Neuronal stem cell (in vitro differentiated cells): ENCODE measurements around the gene SIL1.

Source experiments
- DNase-seq: peaks from one replicate; pipeline ENCODE4 v3.0.0-alpha.2; 2013; ENCODE audit warnings: low spot score
- H2AFZ ChIP-seq: one replicate; pipeline ENCODE4 v1.6.1; 2013; ENCODE audit warnings: mild to moderate bottlenecking, low read length, inconsistent platforms
- H2AK5ac ChIP-seq: 2 replicates; pipeline ENCODE4 v1.6.1; 2013; ENCODE audit warnings: low read depth, mild to moderate bottlenecking, inconsistent platforms, low read length, moderate library complexity, mixed read lengths
- H2BK120ac ChIP-seq: 2 replicates; pipeline ENCODE4 v1.6.1; 2013; ENCODE audit warnings: low read depth, mild to moderate bottlenecking, inconsistent platforms, low read length, moderate library complexity, mixed read lengths
- H2BK12ac ChIP-seq: one replicate; pipeline ENCODE4 v1.6.1; 2013; ENCODE audit warnings: low read length, inconsistent platforms
- H2BK15ac ChIP-seq: 2 replicates; pipeline ENCODE4 v1.6.1; 2013; ENCODE audit warnings: mild to moderate bottlenecking, low read length, inconsistent platforms, mixed read lengths
- H2BK5ac ChIP-seq: one replicate; pipeline ENCODE4 v1.6.1; 2013; ENCODE audit warnings: inconsistent platforms, mild to moderate bottlenecking, low read length, moderate library complexity
- H3K14ac ChIP-seq: one replicate; pipeline ENCODE4 v1.6.1; 2013; ENCODE audit warnings: low read length, inconsistent platforms
- H3K18ac ChIP-seq: 2 replicates; pipeline ENCODE4 v1.6.1; 2013; ENCODE audit warnings: low read length, inconsistent platforms
- H3K23ac ChIP-seq: 2 replicates; pipeline ENCODE4 v1.6.1; 2013; ENCODE audit warnings: low read depth, mild to moderate bottlenecking, mixed read lengths, low read length, inconsistent platforms; ENCODE audit not compliant: poor library complexity
- H3K27ac ChIP-seq: replicated peaks from 3 replicates; pipeline ENCODE4 v1.5.1; 2013; ENCODE audit warnings: low read length, inconsistent platforms
- H3K27me3 ChIP-seq, 3 experiments: 2 replicates each; pipeline ENCODE4 v1.6.1; 2013; ENCODE audit warnings: low read length in 3 of 3, mild to moderate bottlenecking in 2 of 3, inconsistent platforms in 1 of 3, low read depth in 1 of 3, mixed read lengths in 1 of 3, moderate library complexity in 1 of 3; ENCODE audit not compliant: control insufficient read depth in 3 of 3, insufficient read depth in 3 of 3
- H3K36me3 ChIP-seq, 2 donors: replicated peaks in 1 of 2; 2 replicates each; pipeline ENCODE4 v1.6.1; 2013; ENCODE audit warnings: low read length in 2 of 2; ENCODE audit not compliant: control insufficient read depth in 2 of 2, insufficient read depth in 2 of 2
- H3K4ac ChIP-seq: 2 replicates; pipeline ENCODE4 v1.6.1; 2013; ENCODE audit warnings: inconsistent platforms, mild to moderate bottlenecking, low read length, moderate library complexity
- H3K4me1 ChIP-seq, 2 donors: 1 replicate in 1 of 2; 2 replicates in 1 of 2; pipeline ENCODE4 v1.6.1; 2013; ENCODE audit warnings: low read length in 2 of 2, low read depth in 1 of 2; ENCODE audit not compliant: control insufficient read depth in 2 of 2, insufficient read depth in 1 of 2
- H3K4me2 ChIP-seq: one replicate; pipeline ENCODE4 v1.6.1; 2013; ENCODE audit warnings: mild to moderate bottlenecking, low read length, inconsistent platforms; ENCODE audit not compliant: insufficient read depth, poor library complexity, severe bottlenecking
- H3K4me3 ChIP-seq, 2 donors: 2 replicates each; pipeline ENCODE4 v1.5.1; 2013; ENCODE audit warnings: low read length in 2 of 2, mild to moderate bottlenecking in 2 of 2, inconsistent platforms in 1 of 2, moderate library complexity in 1 of 2
- H3K79me1 ChIP-seq: one replicate; pipeline ENCODE4 v1.6.1; 2013; ENCODE audit warnings: low read depth, mild to moderate bottlenecking, inconsistent platforms, low read length, moderate library complexity
- H3K9ac ChIP-seq: one replicate; pipeline ENCODE4 v1.6.1; 2013; ENCODE audit warnings: mild to moderate bottlenecking, low read depth, low read length, inconsistent platforms; ENCODE audit not compliant: poor library complexity
- H3K9me3 ChIP-seq, 2 donors: replicated peaks in 1 of 2; 2 replicates each; pipeline versions ENCODE3 to v1.6.1; 2013; ENCODE audit warnings: low read length in 2 of 2, mild to moderate bottlenecking in 2 of 2, inconsistent platforms in 1 of 2, low read depth in 1 of 2, mixed read lengths in 1 of 2, moderate library complexity in 1 of 2; ENCODE audit not compliant: control insufficient read depth in 2 of 2, insufficient read depth in 1 of 2
- H4K8ac ChIP-seq: one replicate; pipeline ENCODE4 v1.6.1; 2013; ENCODE audit warnings: low read depth, mild to moderate bottlenecking, inconsistent platforms, low read length, moderate library complexity
- H4K91ac ChIP-seq: one replicate; pipeline ENCODE4 v1.6.1; 2013; ENCODE audit warnings: low read length, low read depth, mild to moderate bottlenecking, inconsistent platforms; ENCODE audit not compliant: poor library complexity
- whole genome bisulfite sequencing, 2 donors: extraction: QIAGEN DNeasy Blood & Tissue Kit; methylation state at CpG; one replicate each; pipeline ENCODE4 v1.1.7; 2013; ENCODE audit warnings: missing lambda C conversion rate in 2 of 2, mixed read lengths in 1 of 2; ENCODE audit not compliant: insufficient read length in 2 of 2, insufficient replicate concordance in 1 of 2; ENCODE audit errors: extremely low coverage in 2 of 2; 5-methylcytosine and 5-hydroxymethylcytosine counted together

SIL1 gene

GRCh38 chr5:138983984-138984383 lies 214.2 kb downstream of the SIL1 start:
- no peak overlapping the region for H3K4me2 ChIP-seq

GRCh38 chr5:138981586-138981985 lies 216.6 kb downstream of the SIL1 start:
- Histone ChIP-seq H3K79me1 (no peaks in the 10 kb centered on the region), H3K9ac (no peak overlapping the region), H2BK120ac (no peak overlapping the region), H3K14ac (no peak overlapping the region), H2AFZ (no peak overlapping the region), H2BK15ac (no peak overlapping the region), H3K27ac (no peak overlapping the region), H3K4me3 (no peak overlapping the region), H2BK12ac (no peak overlapping the region), H3K9me3 (no peaks in the 10 kb centered on the region), H3K36me3 (peaks cover 0 to 2% of the 10 kb centered on the region in 2 donors), H3K4me1 (peaks cover 0 to 4% of the 10 kb centered on the region in 2 donors), H2AK5ac (no peak overlapping the region), H3K4me2 (no peak overlapping the region), H3K4ac (no peak overlapping the region), H4K91ac (no peak overlapping the region), H3K27me3 (no peaks in the 10 kb centered on the region), H4K8ac (no peak overlapping the region), H3K23ac (no peak overlapping the region), H3K18ac (no peak overlapping the region), H2BK5ac (no peak overlapping the region)
- no CpG with 5 or more reads among the region's 7 CpGs for WGBS, 2 donors
- DNase-seq: no peak

More at GRCh38 chr5:138983984-138984383, 214.2 kb downstream of the SIL1 start:
- Histone ChIP-seq H3K9ac (no peak overlapping the region), H2AK5ac (no peak overlapping the region), H2BK12ac (no peak overlapping the region), H2AFZ (no peak overlapping the region), H2BK5ac (no peak overlapping the region), H3K4me3 (no peak overlapping the region), H3K27ac (no peak overlapping the region), H3K79me1 (no peaks in the 10 kb centered on the region), H3K27me3 (no peaks in the 10 kb centered on the region), H3K4me1 (no peaks in the 10 kb centered on the region), H3K36me3 (no peaks in the 10 kb centered on the region), H2BK120ac (no peak overlapping the region), H4K91ac (no peak overlapping the region), H3K23ac (no peak overlapping the region), H4K8ac (no peak overlapping the region), H3K9me3 (no peaks in the 10 kb centered on the region), H2BK15ac (no peak overlapping the region), H3K14ac (no peak overlapping the region), H3K4ac (no peak overlapping the region), H3K18ac (no peak overlapping the region)
- DNase-seq: no peak
- WGBS, 2 donors: no CpG with 5 or more reads among the region's 2 CpGs

- no peak overlapping the region for H4K91ac ChIP-seq
- peaks cover 0 to 4% of the 10 kb centered on the region in 2 donors for H3K4me1 ChIP-seq
- H3K4ac ChIP-seq: no peak overlapping the region
- H2BK12ac ChIP-seq: no peak overlapping the region
- no peak overlapping the region for H3K23ac ChIP-seq
- no peak overlapping the region for H3K18ac ChIP-seq
- no peak overlapping the region for H2AK5ac ChIP-seq
- H3K14ac ChIP-seq: no peak overlapping the region
- H3K9ac ChIP-seq: no peak overlapping the region
- H3K27ac ChIP-seq: no peak overlapping the region
- WGBS, 2 donors: no CpG with 5 or more reads among the region's 3 CpGs
- no peaks in the 10 kb centered on the region for H3K79me1 ChIP-seq
- H3K36me3 ChIP-seq: peaks cover 0 to 2% of the 10 kb centered on the region in 2 donors
- no peak overlapping the region for H2BK120ac ChIP-seq
- H3K9me3 ChIP-seq: no peaks in the 10 kb centered on the region
- H3K4me3 ChIP-seq: no peak overlapping the region
- no peak overlapping the region for H3K4me2 ChIP-seq
- no peak for DNase-seq
- H4K8ac ChIP-seq: no peak overlapping the region
- no peak overlapping the region for H2AFZ ChIP-seq
- H3K27me3 ChIP-seq: no peaks in the 10 kb centered on the region
- no peak overlapping the region for H2BK15ac ChIP-seq
- no peak overlapping the region for H2BK5ac ChIP-seq
Measured at GRCh38 chr5:138981131-138981530, 217.0 kb downstream of the SIL1 start.

GRCh38 chr5:138980441-138980840 lies 217.7 kb downstream of the SIL1 start:
- Histone ChIP-seq H3K4me1 (peaks cover 0 to 4% of the 10 kb centered on the region in 2 donors), H2AK5ac (no peak overlapping the region), H2BK12ac (no peak overlapping the region), H2BK120ac (no peak overlapping the region), H2BK15ac (no peak overlapping the region), H2AFZ (no peak overlapping the region), H3K9ac (no peak overlapping the region), H3K14ac (no peak overlapping the region), H3K9me3 (no peaks in the 10 kb centered on the region), H3K18ac (no peak overlapping the region), H2BK5ac (no peak overlapping the region), H3K4me2 (no peak overlapping the region), H3K27ac (no peak overlapping the region), H4K91ac (no peak overlapping the region), H4K8ac (no peak overlapping the region), H3K4me3 (no peak overlapping the region), H3K23ac (no peak overlapping the region), H3K79me1 (no peaks in the 10 kb centered on the region), H3K27me3 (no peaks in the 10 kb centered on the region), H3K36me3 (peaks cover 0 to 2% of the 10 kb centered on the region in 2 donors), H3K4ac (no peak overlapping the region)
- DNase-seq: no peak
